ENCODE results near the gene DDX47.
"Not testable (repeated sequence)": the region's sequence is repeated elsewhere in the genome, so short reads cannot be mapped to it uniquely, and the experiment has no call there.

DDX47 gene

GRCh38 chr12:12797794-12798152 lies 15.4 kb upstream of the DDX47 start:
- no peak for DNase-seq

- no peak for DNase-seq
Observed at GRCh38 chr12:12798480-12798879, 14.7 kb upstream of the DDX47 start.

GRCh38 chr12:12799163-12799920 lies 13.8 kb upstream of the DDX47 start:
- DNase-seq, result no peak

GRCh38 chr12:12800406-12801180 lies 12.6 kb upstream of the DDX47 start:
- no peak for DNase-seq

GRCh38 chr12:12801656-12802055 lies 11.5 kb upstream of the DDX47 start:
- not testable (repeated sequence) for DNase-seq

- peak; percentile 29 to 43 for DNase-seq
Observed at GRCh38 chr12:12803186-12803585, 10.0 kb upstream of the DDX47 start.

- no peak for DNase-seq
Observed at GRCh38 chr12:12804011-12804410, 9.1 kb upstream of the DDX47 start.

GRCh38 chr12:12804432-12804886 lies 8.7 kb upstream of the DDX47 start:
- DNase-seq, result no peak

- DNase-seq, result no peak
Observed at GRCh38 chr12:12806784-12807516, 6.2 kb upstream of the DDX47 start.

GRCh38 chr12:12807517-12807903 lies 5.6 kb upstream of the DDX47 start:
- not testable (repeated sequence) for DNase-seq

- DNase-seq, result peak; percentile 40 to 55
Observed at GRCh38 chr12:12807970-12808702, 5.0 kb upstream of the DDX47 start.

GRCh38 chr12:12810553-12811021 lies 2.6 kb upstream of the DDX47 start:
- DNase-seq, result no peak

GRCh38 chr12:12811343-12811742 lies 1.8 kb upstream of the DDX47 start:
- DNase-seq, result no peak

- no peak for DNase-seq
Observed at GRCh38 chr12:12812174-12812573, 972 bp upstream of the DDX47 start.

GRCh38 chr12:12812618-12813119 lies 477 bp upstream of the DDX47 start:
- no peak for DNase-seq

- DNase-seq, result no peak
Observed at GRCh38 chr12:12817616-12818015, 4.5 kb downstream of the DDX47 start.

GRCh38 chr12:12818701-12819100 lies 5.6 kb downstream of the DDX47 start:
- no peak for DNase-seq

- no peak for DNase-seq
Observed at GRCh38 chr12:12819221-12819620, 6.1 kb downstream of the DDX47 start.

GRCh38 chr12:12819752-12820311 lies 6.7 kb downstream of the DDX47 start:
- no peak for DNase-seq

- DNase-seq, result not testable (repeated sequence)
Observed at GRCh38 chr12:12820376-12820775, 7.2 kb downstream of the DDX47 start.

- no peak for DNase-seq
Observed at GRCh38 chr12:12821975-12822374, 8.8 kb downstream of the DDX47 start.

GRCh38 chr12:12822886-12823285 lies 9.7 kb downstream of the DDX47 start:
- DNase-seq, result no peak

Measured in activated CD4-positive, alpha-beta T cell treated with anti-CD3 and anti-CD28 coated beads, Interleukin-2, amount 50 U/mL, for 48 hours (primary cell).